IMR-90 (cell line): Measurements from ENCODE around the gene PPP2R5E. TPM values are rescaled to one million over a fixed set of nuclear protein-coding genes. Genes with fewer than 3 reads are reported as not detected.

Experiments used
- ATAC-seq: fragments of 200-7000 bp; cut with Tn5 transposase; 2 replicates; pipeline ENCODE4 v1.9.1; 2020; ENCODE audit warnings: low read depth, mild to moderate bottlenecking, moderate library complexity
- BruUV-seq: library from RNA; stranded (reverse); fragments of 400-500 nt; replicated peaks from 2 replicates; lab custom pipeline; 2021; lab: Mats Ljungman, UMichigan
- CTCF ChIA-PET: fragments of 300-600 bp; formaldehyde crosslinking; extraction: SDS; loops from one replicate; lab custom pipeline; 2021; ENCODE audit warnings: antibody characterized with exemption; lab: Yijun Ruan, JAX
- POLR2A ChIA-PET: fragments of 300-600 bp; sonication (Branson Sonifier 250); formaldehyde crosslinking; loops from one replicate; lab custom pipeline; 2022; ENCODE audit warnings: antibody characterized with exemption; ENCODE audit not compliant: unreplicated experiment; lab: Charles Lee
- DNase-seq: peaks from one replicate; pipeline ENCODE4 v3.0.0; 2013
- H2AFZ ChIP-seq: replicated peaks from 2 replicates; pipeline ENCODE3; 2013; ENCODE audit warnings: low read length, mild to moderate bottlenecking; ENCODE audit not compliant: poor library complexity
- H2AK5ac ChIP-seq: 2 replicates; pipeline ENCODE4 v1.6.1; 2013; ENCODE audit warnings: low read depth, low read length, inconsistent platforms
- H2AK9ac ChIP-seq: replicated peaks from 2 replicates; pipeline ENCODE3; 2013; ENCODE audit warnings: mild to moderate bottlenecking, low read depth, low read length, moderate library complexity; ENCODE audit not compliant: poor library complexity
- H2BK120ac ChIP-seq: 2 replicates; pipeline ENCODE4 v1.6.1; 2013; ENCODE audit warnings: low read depth, low read length, inconsistent platforms
- H2BK15ac ChIP-seq: 3 replicates; pipeline ENCODE4 v1.6.1; 2013; ENCODE audit warnings: low read depth, low read length, inconsistent platforms
- H2BK20ac ChIP-seq: 2 replicates; pipeline ENCODE4 v1.6.1; 2013; ENCODE audit warnings: low read depth, mild to moderate bottlenecking, inconsistent platforms, low read length, moderate library complexity
- H2BK5ac ChIP-seq: 2 replicates; pipeline ENCODE4 v1.6.1; 2013; ENCODE audit warnings: mild to moderate bottlenecking, low read depth, low read length, inconsistent platforms; ENCODE audit not compliant: poor library complexity, severe bottlenecking
- H3K14ac ChIP-seq: replicated peaks from 2 replicates; pipeline ENCODE4 v1.6.1; 2013; ENCODE audit warnings: low read depth, low read length, inconsistent platforms
- H3K18ac ChIP-seq: 2 replicates; pipeline ENCODE4 v1.6.1; 2013; ENCODE audit warnings: low read depth, low read length, control low read depth
- H3K23ac ChIP-seq: 2 replicates; pipeline ENCODE4 v1.6.1; 2013; ENCODE audit warnings: low read depth, low read length, inconsistent platforms
- H3K27ac ChIP-seq: 2 replicates; pipeline ENCODE4 v1.5.1; 2013; ENCODE audit warnings: mild to moderate bottlenecking, control low read depth, low read length; ENCODE audit not compliant: insufficient read depth
- H3K27me3 ChIP-seq: 2 replicates; pipeline ENCODE4 v1.6.1; 2013; ENCODE audit warnings: low read length; ENCODE audit not compliant: control insufficient read depth, insufficient read depth
- H3K36me3 ChIP-seq: 2 replicates; pipeline ENCODE4 v1.6.1; 2013; ENCODE audit warnings: low read length, mixed read lengths; ENCODE audit not compliant: control insufficient read depth, insufficient read depth
- H3K4ac ChIP-seq: 2 replicates; pipeline ENCODE4 v1.6.1; 2013; ENCODE audit warnings: low read depth, low read length, inconsistent platforms
- H3K4me1 ChIP-seq: 2 replicates; pipeline ENCODE4 v1.6.1; 2013; ENCODE audit warnings: low read length, mixed read lengths; ENCODE audit not compliant: control insufficient read depth, insufficient read depth
- H3K4me2 ChIP-seq: 2 replicates; pipeline ENCODE4 v1.6.1; 2013; ENCODE audit warnings: low read depth, mild to moderate bottlenecking, control low read depth, low read length, moderate library complexity
- H3K4me3 ChIP-seq: 2 replicates; pipeline ENCODE4 v1.5.1; 2013; ENCODE audit warnings: low read depth, mild to moderate bottlenecking, control low read depth, low read length, moderate library complexity; ENCODE audit not compliant: insufficient read depth
- H3K56ac ChIP-seq: 2 replicates; pipeline ENCODE4 v1.6.1; 2013; ENCODE audit warnings: low read length, inconsistent platforms; ENCODE audit not compliant: insufficient read depth; ENCODE audit errors: extremely low read depth
- H3K79me1 ChIP-seq, 2 experiments: 2 replicates each; pipeline ENCODE4 v1.6.1; 2013; ENCODE audit warnings: low read length in 2 of 2, inconsistent platforms in 1 of 2, low read depth in 1 of 2
- H3K9ac ChIP-seq: 2 replicates; pipeline ENCODE4 v1.6.1; 2013; ENCODE audit warnings: low read depth, low read length, control low read depth
- H3K9me1 ChIP-seq: 2 replicates; pipeline ENCODE4 v1.6.1; 2013; ENCODE audit warnings: low read length, inconsistent platforms; ENCODE audit not compliant: insufficient read depth
- H3K9me3 ChIP-seq: 2 replicates; pipeline ENCODE4 v1.6.1; 2013; ENCODE audit warnings: low read length; ENCODE audit not compliant: control insufficient read depth, insufficient read depth
- H4K20me1 ChIP-seq: 2 replicates; pipeline ENCODE4 v1.6.1; 2013; ENCODE audit warnings: low read length, inconsistent platforms; ENCODE audit not compliant: insufficient read depth
- H4K5ac ChIP-seq: 2 replicates; pipeline ENCODE4 v1.6.1; 2013; ENCODE audit warnings: mild to moderate bottlenecking, low read depth, low read length, control low read depth
- H4K8ac ChIP-seq, 2 experiments: 2 replicates each; pipeline ENCODE4 v1.6.1; 2013; ENCODE audit warnings: low read depth in 2 of 2, low read length in 2 of 2, control low read depth in 1 of 2, inconsistent platforms in 1 of 2
- H4K91ac ChIP-seq: 2 replicates; pipeline ENCODE4 v1.6.1; 2013; ENCODE audit warnings: low read depth, low read length, inconsistent platforms; ENCODE audit not compliant: insufficient read depth
- BHLHE40 ChIP-seq: fragments of 150-350 bp; IDR thresholded peaks from 2 replicates; pipeline ENCODE4 v1.6.1; 2016; ENCODE audit warnings: mild to moderate bottlenecking, low read depth, low read length
- CEBPB ChIP-seq: IDR thresholded peaks from 2 replicates; pipeline ENCODE4 v1.6.1; 2012; ENCODE audit warnings: low read depth, low read length, improper control_type of control experiment
- CHD1 ChIP-seq: IDR thresholded peaks from 2 replicates; pipeline ENCODE4 v1.6.1; 2012; ENCODE audit warnings: low read depth, low read length, improper control_type of control experiment
- ELK1 ChIP-seq: fragments of 150-350 bp; IDR thresholded peaks from 2 replicates; pipeline ENCODE4 v1.6.1; 2016; ENCODE audit warnings: low read depth, mild to moderate bottlenecking, low read length, moderate library complexity, borderline replicate concordance
- FOS ChIP-seq: fragments of 150-350 bp; IDR thresholded peaks from 2 replicates; pipeline ENCODE4 v1.6.1; 2016; ENCODE audit warnings: low read depth, low read length
- MAZ ChIP-seq: IDR thresholded peaks from 2 replicates; pipeline ENCODE4 v1.6.1; 2012; ENCODE audit warnings: low read depth, mild to moderate bottlenecking, low read length, improper control_type of control experiment, moderate library complexity, borderline replicate concordance
- MXI1 ChIP-seq: IDR thresholded peaks from 2 replicates; pipeline ENCODE4 v1.6.1; 2012; ENCODE audit warnings: low read depth, mild to moderate bottlenecking, low read length, moderate library complexity, borderline replicate concordance
- POLR2A ChIP-seq: IDR thresholded peaks from 2 replicates; pipeline ENCODE4 v1.6.1; 2012; ENCODE audit warnings: mild to moderate bottlenecking, low read depth, low read length
- RAD21 ChIP-seq: IDR thresholded peaks from 2 replicates; pipeline ENCODE4 v1.6.1; 2012; ENCODE audit warnings: low read length, improper control_type of control experiment
- RCOR1 ChIP-seq: IDR thresholded peaks from 2 replicates; pipeline ENCODE4 v1.6.1; 2012; ENCODE audit warnings: mild to moderate bottlenecking, low read length, improper control_type of control experiment; ENCODE audit not compliant: insufficient replicate concordance
- RFX5 ChIP-seq: IDR thresholded peaks from 2 replicates; pipeline ENCODE4 v1.8.0; 2012; ENCODE audit warnings: low read depth, mild to moderate bottlenecking, low read length, moderate library complexity
- USF2 ChIP-seq: fragments of 150-350 bp; IDR thresholded peaks from 2 replicates; pipeline ENCODE4 v1.6.1; 2017; ENCODE audit warnings: mild to moderate bottlenecking, antibody characterized with exemption, low read length, low read depth
- WGBS, 2 experiments: methylation state at CpG; one replicate each; pipeline versions ENCODE4 v1.1.5 to v1.1.7; 2013; ENCODE audit warnings: missing lambda C conversion rate in 2 of 2; ENCODE audit not compliant: insufficient read length in 1 of 2; ENCODE audit errors: extremely low coverage in 2 of 2; 5-methylcytosine and 5-hydroxymethylcytosine counted together
- dilution Hi-C: fragments of 300-500 bp; cut with HindIII; formaldehyde crosslinking; loops from one replicate; pipeline ENCODE4 v1.14.3; 2018; ENCODE audit warnings: low sequenced_read_pairs; ENCODE audit not compliant: unreplicated experiment
- in situ Hi-C: fragments of 300-500 bp; cut with MboI; formaldehyde crosslinking; loops from 3 replicates; pipeline ENCODE4 v1.14.3; 2019; ENCODE audit warnings: low sequenced_read_pairs, inconsistent platforms, mixed read lengths
- intact Hi-C: fragments of 100-400 bp; cut with micrococcal nuclease; formaldehyde crosslinking; loops from 2 replicates; pipeline ENCODE4 v1.10.0; 2022
- polyA plus RNA-seq, 3 experiments: library from polyadenylated mRNA; depleted of rRNA; stranded (reverse); fragments of >200 nt; gene quantifications; 2 replicates each; pipeline ENCODE4 v1.2.3, GENCODE V29; 2012; ENCODE audit warnings: low replicate concordance in 1 of 3
- total RNA-seq: library from RNA; depleted of rRNA; stranded (reverse); fragments of >200 nt; gene quantifications from 2 replicates; pipeline ENCODE4 v1.2.3, GENCODE V29; 2012

Gene PPP2R5E
- total and polyA plus RNA-seq, 2 of the 4 experiments (the other 2 are of a cell fraction) = 9.7 to 12.2 TPM

- H3K23ac ChIP-seq = no peak overlapping the region
- no peak overlapping the region for H4K91ac ChIP-seq
- H3K4me3 ChIP-seq = no peak overlapping the region
- H3K9me1 ChIP-seq = peaks cover 3% of the 10 kb centered on the region; the same call in 1 of the 2 replicates
- no peak overlapping the region for H3K9ac ChIP-seq
- H3K36me3 ChIP-seq = peaks cover 7% of the 10 kb centered on the region
- BruUV-seq = no TSS peak
- H4K20me1 ChIP-seq = peaks cover 14% of the 10 kb centered on the region; the same call in 1 of the 2 replicates
- no peak overlapping the region for H3K4me2 ChIP-seq
- H3K27ac ChIP-seq = no peak overlapping the region
- WGBS, 2 experiments = 100% methylated on average over 1 of the region's 4 CpGs; no CpG with 5 or more reads in 1 of the 2 experiments
- H3K4ac ChIP-seq = no peak overlapping the region
- dilution Hi-C loops (no loop called here), in situ Hi-C loops (no loop called here), intact Hi-C loops (no loop called here)
- no peak overlapping the region for H2BK120ac ChIP-seq
- no peak overlapping the region for H2AK5ac ChIP-seq
- no peak overlapping the region for H4K8ac ChIP-seq
- H2BK5ac ChIP-seq = no peak overlapping the region
- H3K79me1 ChIP-seq = peaks cover 38 to 54% of the 10 kb centered on the region in 2 experiments
- DNase-seq (no peak), ATAC-seq (no peak)
- CTCF ChIA-PET = no interaction called here
- no peak for TF ChIP-seq BHLHE40
- no peak for TF ChIP-seq POLR2A
- no peak for TF ChIP-seq MXI1
- TF ChIP-seq CEBPB = no peak
- TF ChIP-seq RCOR1 = no peak
- TF ChIP-seq RFX5 = no peak
- TF ChIP-seq ELK1 = no peak
- no peak for TF ChIP-seq FOS
- TF ChIP-seq MAZ = no peak
- TF ChIP-seq RAD21 = no peak
- no peak for TF ChIP-seq USF2
- no peak for TF ChIP-seq CHD1
- no peaks in the 10 kb centered on the region for H3K27me3 ChIP-seq
- H2AK9ac ChIP-seq = no peak overlapping the region
- H2BK20ac ChIP-seq = no peak overlapping the region
- H3K14ac ChIP-seq = no peak overlapping the region
- no peaks in the 10 kb centered on the region for H3K4me1 ChIP-seq
- no peaks in the 10 kb centered on the region for H3K9me3 ChIP-seq
- H2BK15ac ChIP-seq = no peak overlapping the region
- no peak overlapping the region for H2AFZ ChIP-seq
- no peak overlapping the region for H3K18ac ChIP-seq
- H4K5ac ChIP-seq = no peak overlapping the region
- H3K56ac ChIP-seq = no peak overlapping the region
- POLR2A ChIA-PET = no interaction called here
Observed at GRCh38 chr14:63423889-63424288, 119.3 kb downstream of the PPP2R5E start.
